MCF 10A (cell line): Measurements from ENCODE around the gene PDE3A. TPM values are rescaled to one million over a fixed set of nuclear protein-coding genes. Genes with fewer than 3 reads are reported as not detected.

ENCODE experiments used
- BruUV-seq: library from RNA; stranded (reverse); fragments of 400-500 nt; replicated peaks from 2 replicates; lab custom pipeline; 2021; lab: Mats Ljungman, UMichigan
- CTCF ChIA-PET: fragments of 300-600 bp; sonication (Branson Sonifier 250); formaldehyde crosslinking; extraction: SDS; loops from one replicate; lab custom pipeline; 2021; ENCODE audit warnings: antibody characterized with exemption, inconsistent platforms; lab: Yijun Ruan, JAX
- POLR2A ChIA-PET: fragments of 300-600, 350-650 bp; sonication (Branson Sonifier 250); formaldehyde crosslinking; extraction: SDS; loops from one replicate; lab custom pipeline; 2020; ENCODE audit warnings: antibody characterized with exemption, inconsistent platforms; lab: Yijun Ruan, JAX
- DNase-seq: peaks from one replicate; pipeline ENCODE4 v3.0.0-alpha.2; 2018; ENCODE audit not compliant: unreplicated experiment
- H3K27ac Mint-ChIP-seq: one replicate; pipeline ENCODE4 v1.8.0; 2022; ENCODE audit warnings: mild to moderate bottlenecking, low read depth, mixed read lengths; ENCODE audit not compliant: unreplicated experiment
- H3K27me3 Mint-ChIP-seq: one replicate; pipeline ENCODE4 v1.8.0; 2022; ENCODE audit warnings: mixed read lengths; ENCODE audit not compliant: insufficient read depth, unreplicated experiment
- H3K36me3 Mint-ChIP-seq: one replicate; pipeline ENCODE4 v1.8.0; 2022; ENCODE audit warnings: mild to moderate bottlenecking, moderate library complexity, mixed read lengths; ENCODE audit not compliant: insufficient read depth, unreplicated experiment
- H3K4me1 Mint-ChIP-seq: one replicate; pipeline ENCODE4 v1.8.0; 2022; ENCODE audit warnings: mixed read lengths; ENCODE audit not compliant: insufficient read depth, unreplicated experiment
- H3K4me3 Mint-ChIP-seq: one replicate; pipeline ENCODE4 v1.8.0; 2022; ENCODE audit warnings: mild to moderate bottlenecking, moderate library complexity, mixed read lengths; ENCODE audit not compliant: unreplicated experiment
- H3K9me3 Mint-ChIP-seq: one replicate; pipeline ENCODE4 v1.8.0; 2022; ENCODE audit warnings: mixed read lengths; ENCODE audit not compliant: unreplicated experiment
- CTCF ChIP-seq: fragments of 200-600 bp; IDR thresholded peaks from one replicate; pipeline ENCODE4 v1.8.0; 2022; ENCODE audit warnings: antibody characterized with exemption, mild to moderate bottlenecking; ENCODE audit not compliant: unreplicated experiment
- intact Hi-C: fragments of 100-400 bp; cut with micrococcal nuclease; formaldehyde crosslinking; loops from 2 replicates; pipeline ENCODE4 v1.14.1; 2022
- total RNA-seq: library from RNA; stranded (reverse); gene quantifications from 2 replicates; pipeline ENCODE4 v1.2.3, GENCODE V29; 2022

PDE3A gene
- total RNA-seq, 1 experiment from 2014 or later: not detected

- no TSS peak for BruUV-seq
- no peak for TF ChIP-seq CTCF
- no peaks in the 10 kb centered on the region for H3K4me1 Mint-ChIP-seq
Measured at GRCh38 chr12:20443255-20443654, 74.9 kb downstream of the PDE3A start.

GRCh38 chr12:20443792-20444191, 75.5 kb downstream of the PDE3A start:
- no peak overlapping the region for H3K27ac Mint-ChIP-seq
- TF ChIP-seq CTCF: no peak
- no peak for DNase-seq
- no peaks in the 10 kb centered on the region for H3K36me3 Mint-ChIP-seq
- H3K4me3 Mint-ChIP-seq: no peak overlapping the region
- BruUV-seq: no TSS peak
- intact Hi-C loops: no loop called here
- H3K27me3 Mint-ChIP-seq: peaks cover 90% of the 10 kb centered on the region
- H3K9me3 Mint-ChIP-seq: no peaks in the 10 kb centered on the region
- POLR2A ChIA-PET: no interaction called here
- CTCF ChIA-PET: interaction anchor here (1.2 kb wide), 1 partner anchor 527 kb away, joined by 5 read pairs; no protein-coding TSS in a partner anchor
- no peaks in the 10 kb centered on the region for H3K4me1 Mint-ChIP-seq

More at GRCh38 chr12:20443255-20443654, 74.9 kb downstream of the PDE3A start:
- ChIA-PET CTCF (interaction anchor here (1.2 kb wide), 1 partner anchor 527 kb away, joined by 5 read pairs; no protein-coding TSS in a partner anchor), POLR2A (no interaction called here)
- H3K9me3 Mint-ChIP-seq: no peaks in the 10 kb centered on the region
- no peak overlapping the region for H3K27ac Mint-ChIP-seq
- no peak overlapping the region for H3K4me3 Mint-ChIP-seq
- peaks cover 85% of the 10 kb centered on the region for H3K27me3 Mint-ChIP-seq
- no peaks in the 10 kb centered on the region for H3K36me3 Mint-ChIP-seq
- intact Hi-C loops: no loop called here
- DNase-seq: no peak

GRCh38 chr12:20444595-20445170, 76.3 kb downstream of the PDE3A start:
- Mint-ChIP-seq H3K27me3 (peaks cover 90% of the 10 kb centered on the region), H3K27ac (no peak overlapping the region)
- intact Hi-C loops: no loop called here

More at GRCh38 chr12:20444595-20445170, 76.3 kb downstream of the PDE3A start:
- no peaks in the 10 kb centered on the region for H3K36me3 Mint-ChIP-seq
- no peaks in the 10 kb centered on the region for H3K9me3 Mint-ChIP-seq
- H3K4me3 Mint-ChIP-seq: no peak overlapping the region
- POLR2A ChIA-PET: no interaction called here
- H3K4me1 Mint-ChIP-seq: no peaks in the 10 kb centered on the region
- CTCF ChIA-PET: interaction anchor here (0.5 to 1.2 kb wide), 3 partner anchors 18 to 1135 kb away, joined by 3 to 5 read pairs (median 4); no protein-coding TSS in a partner anchor
- no peak for DNase-seq
- no peak for TF ChIP-seq CTCF
- no TSS peak for BruUV-seq
